Measurements from ENCODE around the gene ZCCHC8. TPM values are rescaled to one million over a fixed set of nuclear protein-coding genes. Genes with fewer than 3 reads are reported as not detected.

Gene ZCCHC8
- total and polyA plus RNA-seq, 2 donors (not counting 1 experiment from before 2014, with no cell fraction given): 10.9 to 23.8 TPM

GRCh38 chr12:122421821-122422729 lies 78.7 kb downstream of the ZCCHC8 start, which contains the start of gene CLIP1:
Gene CLIP1 (minus strand): TSS chr12:122422669. CDS start chr12:122380452, 42,217 bp downstream.
- H3K9ac ChIP-seq (ENCODE audit: insufficient read depth, low read length): peak within 1 kb of the TSS; percentile 95
- H3K79me2 ChIP-seq (ENCODE audit: control insufficient read depth, insufficient read depth, low read length): peaks cover 45% of the 10 kb centered on the region
- peak within 1 kb of the TSS; percentile 31 for H2AFZ ChIP-seq (ENCODE audit: low read length)
- peak within 1 kb of the TSS; percentile 97 for H3K27ac ChIP-seq (ENCODE audit: insufficient read depth, low read length)
- H3K4me2 ChIP-seq (ENCODE audit: extremely low read depth, insufficient read depth, low read length): peak within 1 kb of the TSS; percentile 93
- TF ChIP-seq EZH2 (IDR thresholded peaks at IDR 0.05; ENCODE audit: low read length, missing control alignments) (no peak), CTCF (conservative IDR thresholded peaks at IDR 0.05 in 1 of 2, IDR thresholded peaks at IDR 0.05 in 1 of 2; ENCODE audit: low read depth in 1 of 2, low read length in 2 of 2) (peak; percentile 30 to 33)
- H3K36me3 ChIP-seq (ENCODE audit: control insufficient read depth, insufficient read depth, low read length): no peaks in the 10 kb centered on the region
- peak; percentile 67 to 71 for DNase-seq (ENCODE audit: low read depth in 2 of 2)
- H3K9me3 ChIP-seq (ENCODE audit: control insufficient read depth, insufficient read depth, low read depth, low read length): no peaks in the 10 kb centered on the region
- peaks cover 9% of the 10 kb centered on the region for H3K4me1 ChIP-seq (ENCODE audit: control insufficient read depth, extremely low read depth, insufficient read depth, low read length)
- H3K4me3 ChIP-seq (replicated peaks in 1 of 4; ENCODE audit: control extremely low read depth in 1 of 4, insufficient read depth in 1 of 4, low read depth in 3 of 4, low read length in 4 of 4): peak within 1 kb of the TSS; percentile 72 to 98 (median 88)
- H3K27me3 ChIP-seq (ENCODE audit: control insufficient read depth, insufficient read depth, low read length): no peaks in the 10 kb centered on the region
- H4K20me1 ChIP-seq (ENCODE audit: control insufficient read depth, extremely low read depth, insufficient read depth, low read length): no peaks in the 10 kb centered on the region

Other genes starting within 250 kb of the ZCCHC8 start
- 18.2 and 22.3 TPM in 2 replicates for gene VPS33A, start 234.4 kb downstream of the ZCCHC8 start, total RNA-seq
- gene VPS33A, start 234.4 kb downstream of the ZCCHC8 start, polyA plus RNA-seq: 15.4 and 17.2 TPM in 2 replicates
- 106 and 147 TPM in 2 replicates for gene CLIP1, start 78.3 kb downstream of the ZCCHC8 start, total RNA-seq
- 75.5 and 87.6 TPM in 2 replicates for gene CLIP1, start 78.3 kb downstream of the ZCCHC8 start, polyA plus RNA-seq
- gene RSRC2, start 26.0 kb upstream of the ZCCHC8 start, total RNA-seq: 37.5 and 49.0 TPM in 2 replicates
- gene RSRC2, start 26.0 kb upstream of the ZCCHC8 start, polyA plus RNA-seq: 41.8 and 56.6 TPM in 2 replicates
- 8.0 and 14.4 TPM in 2 replicates for gene KNTC1, start 26.3 kb upstream of the ZCCHC8 start, total RNA-seq
- 11.0 and 21.0 TPM in 2 replicates for gene KNTC1, start 26.3 kb upstream of the ZCCHC8 start, polyA plus RNA-seq
- under 0.01 TPM in 1 of 2 replicates, not detected in the other for gene HCAR2, start 202.4 kb upstream of the ZCCHC8 start, total RNA-seq
- gene HCAR2, start 202.4 kb upstream of the ZCCHC8 start, polyA plus RNA-seq: not detected in 2 replicates
- gene HCAR3, start 215.9 kb upstream of the ZCCHC8 start, total RNA-seq: under 0.01 TPM in 1 of 2 replicates, not detected in the other
- not detected in 2 replicates for gene HCAR3, start 215.9 kb upstream of the ZCCHC8 start, polyA plus RNA-seq
- gene HCAR1, start 229.9 kb upstream of the ZCCHC8 start, total RNA-seq: 0.51 and 1.5 TPM in 2 replicates
- 0.43 and 1.1 TPM in 2 replicates for gene HCAR1, start 229.9 kb upstream of the ZCCHC8 start, polyA plus RNA-seq

Data from fibroblast of lung (primary cell).